ENCODE measurements around the gene MAP2K5.

Gene MAP2K5

GRCh38 chr15:67755936-67756335 lies 213.4 kb downstream of the MAP2K5 start:
- TF ChIP-seq CTCF (conservative IDR thresholded peaks at IDR 0.05): no peak
- TF ChIP-seq ZFX (IDR thresholded peaks at IDR 0.05): no peak
- H3K27ac ChIP-seq: no peak overlapping the region

- TF ChIP-seq ZFX (IDR thresholded peaks at IDR 0.05) (no peak), CTCF (conservative IDR thresholded peaks at IDR 0.05) (no peak)
Measured at GRCh38 chr15:67758619-67759300, 216.3 kb downstream of the MAP2K5 start.

GRCh38 chr15:67760901-67761300 lies 218.4 kb downstream of the MAP2K5 start:
- no peak for TF ChIP-seq CTCF (conservative IDR thresholded peaks at IDR 0.05)
- TF ChIP-seq ZFX (IDR thresholded peaks at IDR 0.05): no peak

More at GRCh38 chr15:67758619-67759300, 216.3 kb downstream of the MAP2K5 start:
- no peak overlapping the region for H3K27ac ChIP-seq

GRCh38 chr15:67761343-67761742 lies 218.8 kb downstream of the MAP2K5 start:
- no peak overlapping the region for H3K27ac ChIP-seq
- TF ChIP-seq ZFX (IDR thresholded peaks at IDR 0.05): no peak

More at GRCh38 chr15:67760901-67761300, 218.4 kb downstream of the MAP2K5 start:
- no peak overlapping the region for H3K27ac ChIP-seq

- TF ChIP-seq ZFX (IDR thresholded peaks at IDR 0.05) (no peak), CTCF (conservative IDR thresholded peaks at IDR 0.05) (no peak)
- H3K27ac ChIP-seq: no peak overlapping the region
Measured at GRCh38 chr15:67762610-67763368, 220.3 kb downstream of the MAP2K5 start.

- no peak overlapping the region for H3K27ac ChIP-seq
- TF ChIP-seq CTCF (conservative IDR thresholded peaks at IDR 0.05) (no peak), ZFX (IDR thresholded peaks at IDR 0.05) (no peak)
Measured at GRCh38 chr15:67765701-67766100, 223.2 kb downstream of the MAP2K5 start.

GRCh38 chr15:67766968-67767367 lies 224.5 kb downstream of the MAP2K5 start:
- TF ChIP-seq ZFX (IDR thresholded peaks at IDR 0.05) (no peak), CTCF (conservative IDR thresholded peaks at IDR 0.05) (no peak)
- no peak overlapping the region for H3K27ac ChIP-seq
